SU-DHL-6 (cell line): ENCODE results near the gene PCK2.

Source experiments
- EZH2phosphoT487 ChIP-seq: fragments of 200-600 bp; sonication (generic), shearing (Covaris generic); conservative IDR thresholded peaks from 2 replicates; pipeline ENCODE4 v1.6.1; 2018; ENCODE audit warnings: mild to moderate bottlenecking, antibody characterized with exemption, low read length, moderate library complexity, mixed read lengths
- TF ChIP-seq, protein P1 (sequence below): fragments of 200-600 bp; sonication (generic); IDR thresholded peaks from one replicate; pipeline ENCODE4 v1.5.1; 2017; ENCODE audit warnings: antibody characterized with exemption, mild to moderate bottlenecking, low read length, moderate library complexity; ENCODE audit not compliant: insufficient read depth, poor library complexity, severe bottlenecking

DNA sequence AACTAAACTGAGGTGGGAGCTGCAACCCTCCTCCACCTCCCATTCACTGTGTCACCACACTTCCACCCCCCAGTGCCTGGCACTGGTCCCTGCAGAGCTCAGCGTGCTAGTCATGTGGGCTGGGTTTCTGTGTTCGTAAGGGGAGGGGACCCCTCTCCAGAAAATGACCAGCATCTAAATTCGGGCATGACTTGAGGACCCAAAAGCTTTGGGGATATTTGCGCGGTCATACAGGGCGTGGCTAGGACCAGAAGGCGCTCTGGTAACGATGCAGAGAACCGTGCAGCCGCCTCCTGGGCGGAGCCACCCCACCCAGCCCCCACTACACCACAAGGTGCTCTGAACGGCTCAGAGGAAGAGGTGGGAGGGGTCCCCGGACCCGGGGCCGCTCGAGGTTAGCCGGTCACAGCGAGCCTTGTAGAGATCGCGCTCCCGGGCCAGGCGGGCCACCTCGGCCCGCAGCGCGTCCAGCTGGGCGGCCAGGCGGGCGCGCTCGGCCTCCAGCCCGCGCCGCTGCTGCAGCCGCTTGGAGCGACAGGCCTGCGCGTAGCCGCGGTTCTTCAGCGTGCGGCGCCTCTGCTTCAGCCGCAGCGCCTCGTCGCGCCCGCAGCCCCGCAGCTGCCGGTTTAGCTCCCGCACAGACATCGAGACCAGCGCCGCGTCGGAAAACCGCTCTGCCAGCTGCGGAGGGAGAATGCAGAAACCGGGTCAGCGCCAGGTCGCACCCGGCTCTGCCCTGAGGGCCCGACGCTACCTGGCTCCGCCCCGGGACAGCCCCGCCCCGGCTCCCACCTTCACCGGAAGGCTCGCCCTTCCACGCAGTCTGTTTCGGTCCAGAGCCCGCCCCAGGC, 13.0 kb upstream of the PCK2 start:
- TF ChIP-seq, protein P1, sequence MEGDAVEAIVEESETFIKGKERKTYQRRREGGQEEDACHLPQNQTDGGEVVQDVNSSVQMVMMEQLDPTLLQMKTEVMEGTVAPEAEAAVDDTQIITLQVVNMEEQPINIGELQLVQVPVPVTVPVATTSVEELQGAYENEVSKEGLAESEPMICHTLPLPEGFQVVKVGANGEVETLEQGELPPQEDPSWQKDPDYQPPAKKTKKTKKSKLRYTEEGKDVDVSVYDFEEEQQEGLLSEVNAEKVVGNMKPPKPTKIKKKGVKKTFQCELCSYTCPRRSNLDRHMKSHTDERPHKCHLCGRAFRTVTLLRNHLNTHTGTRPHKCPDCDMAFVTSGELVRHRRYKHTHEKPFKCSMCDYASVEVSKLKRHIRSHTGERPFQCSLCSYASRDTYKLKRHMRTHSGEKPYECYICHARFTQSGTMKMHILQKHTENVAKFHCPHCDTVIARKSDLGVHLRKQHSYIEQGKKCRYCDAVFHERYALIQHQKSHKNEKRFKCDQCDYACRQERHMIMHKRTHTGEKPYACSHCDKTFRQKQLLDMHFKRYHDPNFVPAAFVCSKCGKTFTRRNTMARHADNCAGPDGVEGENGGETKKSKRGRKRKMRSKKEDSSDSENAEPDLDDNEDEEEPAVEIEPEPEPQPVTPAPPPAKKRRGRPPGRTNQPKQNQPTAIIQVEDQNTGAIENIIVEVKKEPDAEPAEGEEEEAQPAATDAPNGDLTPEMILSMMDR, result no peak
- no peak for TF ChIP-seq EZH2phosphoT487
